Neuronal stem cell (in vitro differentiated cells): ENCODE results near the gene BNIPL.

ENCODE experiments used
- DNase-seq: peaks from one replicate; pipeline ENCODE4 v3.0.0-alpha.2; 2013; ENCODE audit warnings: low spot score
- H2AFZ ChIP-seq: one replicate; pipeline ENCODE4 v1.6.1; 2013; ENCODE audit warnings: mild to moderate bottlenecking, low read length, inconsistent platforms
- H2AK5ac ChIP-seq: 2 replicates; pipeline ENCODE4 v1.6.1; 2013; ENCODE audit warnings: low read depth, mild to moderate bottlenecking, inconsistent platforms, low read length, moderate library complexity, mixed read lengths
- H2BK120ac ChIP-seq: 2 replicates; pipeline ENCODE4 v1.6.1; 2013; ENCODE audit warnings: low read depth, mild to moderate bottlenecking, inconsistent platforms, low read length, moderate library complexity, mixed read lengths
- H2BK12ac ChIP-seq: one replicate; pipeline ENCODE4 v1.6.1; 2013; ENCODE audit warnings: low read length, inconsistent platforms
- H2BK15ac ChIP-seq: 2 replicates; pipeline ENCODE4 v1.6.1; 2013; ENCODE audit warnings: mild to moderate bottlenecking, low read length, inconsistent platforms, mixed read lengths
- H2BK5ac ChIP-seq: one replicate; pipeline ENCODE4 v1.6.1; 2013; ENCODE audit warnings: inconsistent platforms, mild to moderate bottlenecking, low read length, moderate library complexity
- H3K14ac ChIP-seq: one replicate; pipeline ENCODE4 v1.6.1; 2013; ENCODE audit warnings: low read length, inconsistent platforms
- H3K18ac ChIP-seq: 2 replicates; pipeline ENCODE4 v1.6.1; 2013; ENCODE audit warnings: low read length, inconsistent platforms
- H3K23ac ChIP-seq: 2 replicates; pipeline ENCODE4 v1.6.1; 2013; ENCODE audit warnings: low read depth, mild to moderate bottlenecking, mixed read lengths, low read length, inconsistent platforms; ENCODE audit not compliant: poor library complexity
- H3K27ac ChIP-seq: replicated peaks from 3 replicates; pipeline ENCODE4 v1.5.1; 2013; ENCODE audit warnings: low read length, inconsistent platforms
- H3K27me3 ChIP-seq, 3 experiments: 2 replicates each; pipeline ENCODE4 v1.6.1; 2013; ENCODE audit warnings: low read length in 3 of 3, mild to moderate bottlenecking in 2 of 3, inconsistent platforms in 1 of 3, low read depth in 1 of 3, mixed read lengths in 1 of 3, moderate library complexity in 1 of 3; ENCODE audit not compliant: control insufficient read depth in 3 of 3, insufficient read depth in 3 of 3
- H3K36me3 ChIP-seq, 2 donors: replicated peaks in 1 of 2; 2 replicates each; pipeline ENCODE4 v1.6.1; 2013; ENCODE audit warnings: low read length in 2 of 2; ENCODE audit not compliant: control insufficient read depth in 2 of 2, insufficient read depth in 2 of 2
- H3K4ac ChIP-seq: 2 replicates; pipeline ENCODE4 v1.6.1; 2013; ENCODE audit warnings: inconsistent platforms, mild to moderate bottlenecking, low read length, moderate library complexity
- H3K4me1 ChIP-seq, 2 donors: 1 replicate in 1 of 2; 2 replicates in 1 of 2; pipeline ENCODE4 v1.6.1; 2013; ENCODE audit warnings: low read length in 2 of 2, low read depth in 1 of 2; ENCODE audit not compliant: control insufficient read depth in 2 of 2, insufficient read depth in 1 of 2
- H3K4me2 ChIP-seq: one replicate; pipeline ENCODE4 v1.6.1; 2013; ENCODE audit warnings: mild to moderate bottlenecking, low read length, inconsistent platforms; ENCODE audit not compliant: insufficient read depth, poor library complexity, severe bottlenecking
- H3K4me3 ChIP-seq, 2 donors: 2 replicates each; pipeline ENCODE4 v1.5.1; 2013; ENCODE audit warnings: low read length in 2 of 2, mild to moderate bottlenecking in 2 of 2, inconsistent platforms in 1 of 2, moderate library complexity in 1 of 2
- H3K79me1 ChIP-seq: one replicate; pipeline ENCODE4 v1.6.1; 2013; ENCODE audit warnings: low read depth, mild to moderate bottlenecking, inconsistent platforms, low read length, moderate library complexity
- H3K9ac ChIP-seq: one replicate; pipeline ENCODE4 v1.6.1; 2013; ENCODE audit warnings: mild to moderate bottlenecking, low read depth, low read length, inconsistent platforms; ENCODE audit not compliant: poor library complexity
- H3K9me3 ChIP-seq, 2 donors: replicated peaks in 1 of 2; 2 replicates each; pipeline versions ENCODE3 to v1.6.1; 2013; ENCODE audit warnings: low read length in 2 of 2, mild to moderate bottlenecking in 2 of 2, inconsistent platforms in 1 of 2, low read depth in 1 of 2, mixed read lengths in 1 of 2, moderate library complexity in 1 of 2; ENCODE audit not compliant: control insufficient read depth in 2 of 2, insufficient read depth in 1 of 2
- H4K8ac ChIP-seq: one replicate; pipeline ENCODE4 v1.6.1; 2013; ENCODE audit warnings: low read depth, mild to moderate bottlenecking, inconsistent platforms, low read length, moderate library complexity
- H4K91ac ChIP-seq: one replicate; pipeline ENCODE4 v1.6.1; 2013; ENCODE audit warnings: low read length, low read depth, mild to moderate bottlenecking, inconsistent platforms; ENCODE audit not compliant: poor library complexity
- WGBS, 2 donors: extraction: QIAGEN DNeasy Blood & Tissue Kit; methylation state at CpG; one replicate each; pipeline ENCODE4 v1.1.7; 2013; ENCODE audit warnings: missing lambda C conversion rate in 2 of 2, mixed read lengths in 1 of 2; ENCODE audit not compliant: insufficient read length in 2 of 2, insufficient replicate concordance in 1 of 2; ENCODE audit errors: extremely low coverage in 2 of 2; 5-methylcytosine and 5-hydroxymethylcytosine counted together

The BNIPL gene

DNA sequence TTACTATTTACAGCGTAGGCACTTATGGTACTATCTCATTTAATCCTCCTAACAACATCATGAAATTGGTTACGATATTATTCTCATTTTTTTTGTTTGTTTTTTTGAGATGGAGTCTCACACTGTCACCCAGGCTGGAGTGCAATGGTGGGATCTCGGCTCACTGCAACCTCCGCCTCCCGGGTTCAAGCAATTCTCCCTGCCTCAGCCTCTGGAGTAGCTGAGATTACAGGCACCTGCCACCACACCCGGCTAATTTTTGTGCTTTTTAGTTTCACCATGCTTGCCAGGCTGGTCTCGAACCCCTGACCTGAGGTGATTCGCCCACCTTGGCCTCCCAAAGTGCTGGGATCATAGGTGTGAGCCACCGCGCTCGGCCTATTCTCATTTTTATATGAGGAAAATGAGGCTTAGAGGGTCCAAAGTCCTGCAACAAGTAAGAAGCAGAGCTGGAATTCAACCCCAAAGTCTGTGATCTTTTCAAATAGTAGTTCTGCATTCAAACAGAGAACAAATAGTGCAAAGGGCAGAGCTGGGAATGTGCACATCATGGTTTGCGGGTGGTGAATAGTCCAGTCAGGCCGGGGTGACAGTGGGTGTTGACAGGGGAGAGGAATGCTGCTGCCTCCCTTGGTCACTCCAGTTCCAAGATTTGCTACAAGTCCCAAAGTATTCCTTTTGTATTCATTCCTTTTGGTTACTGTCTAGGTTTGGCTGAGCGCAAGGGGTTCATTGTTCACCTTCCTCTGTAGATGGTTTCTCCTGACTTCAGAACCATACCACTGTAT lies 23.5 kb upstream of the BNIPL start:
- Histone ChIP-seq H3K23ac (no peak overlapping the region), H3K27ac (no peak overlapping the region), H3K27me3 (no peaks in the 10 kb centered on the region), H3K79me1 (peaks cover 4% of the 10 kb centered on the region), H3K14ac (no peak overlapping the region), H3K4me3 (no peak overlapping the region), H4K8ac (no peak overlapping the region), H2BK5ac (no peak overlapping the region), H2AFZ (no peak overlapping the region), H2BK120ac (no peak overlapping the region), H3K18ac (no peak overlapping the region), H2BK12ac (no peak overlapping the region), H3K4me1 (peaks cover 4 to 7% of the 10 kb centered on the region in 2 donors), H3K9ac (no peak overlapping the region), H3K4ac (no peak overlapping the region), H2AK5ac (no peak overlapping the region), H3K4me2 (no peak overlapping the region), H4K91ac (no peak overlapping the region), H3K36me3 (peaks cover 0 to 3% of the 10 kb centered on the region in 2 donors), H2BK15ac (no peak overlapping the region), H3K9me3 (no peaks in the 10 kb centered on the region)
- DNase-seq = no peak
- no CpG with 5 or more reads among the region's 14 CpGs for WGBS, 2 donors

DNA sequence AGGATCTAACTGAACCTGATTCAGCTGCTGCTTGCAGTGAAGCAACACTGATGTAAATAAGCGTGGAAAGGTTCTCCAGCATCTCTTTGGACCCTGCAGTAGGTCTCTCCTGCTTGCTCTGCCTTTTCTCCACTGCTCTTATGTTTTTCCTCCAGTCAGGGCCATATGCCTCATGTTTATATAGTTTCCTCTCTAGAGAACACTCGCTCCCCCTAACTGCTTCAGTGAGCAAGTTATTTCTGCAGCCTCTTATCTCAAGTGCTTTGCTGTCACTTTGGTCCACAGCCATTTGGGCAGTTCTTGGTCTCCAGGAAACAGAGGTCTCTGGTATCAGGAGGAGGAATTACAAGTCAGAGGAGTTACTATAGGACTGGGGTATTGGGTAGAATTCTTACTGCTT lies 22.9 kb upstream of the BNIPL start:
- Histone ChIP-seq H2AK5ac (no peak overlapping the region), H3K4me2 (no peak overlapping the region), H3K4ac (no peak overlapping the region), H3K79me1 (peaks cover 4% of the 10 kb centered on the region), H3K18ac (no peak overlapping the region), H2AFZ (no peak overlapping the region), H3K14ac (no peak overlapping the region), H3K9ac (no peak overlapping the region), H3K23ac (no peak overlapping the region), H2BK12ac (no peak overlapping the region), H4K8ac (no peak overlapping the region), H3K4me3 (no peak overlapping the region), H3K27ac (no peak overlapping the region), H3K4me1 (peaks cover 4 to 6% of the 10 kb centered on the region in 2 donors), H2BK5ac (no peak overlapping the region), H3K9me3 (no peaks in the 10 kb centered on the region), H3K27me3 (no peaks in the 10 kb centered on the region), H3K36me3 (peaks cover 1 to 10% of the 10 kb centered on the region in 2 donors), H2BK120ac (no peak overlapping the region), H2BK15ac (no peak overlapping the region), H4K91ac (no peak overlapping the region)
- no peak for DNase-seq
- no CpG with 5 or more reads among the region's 2 CpGs for WGBS, 2 donors

DNA sequence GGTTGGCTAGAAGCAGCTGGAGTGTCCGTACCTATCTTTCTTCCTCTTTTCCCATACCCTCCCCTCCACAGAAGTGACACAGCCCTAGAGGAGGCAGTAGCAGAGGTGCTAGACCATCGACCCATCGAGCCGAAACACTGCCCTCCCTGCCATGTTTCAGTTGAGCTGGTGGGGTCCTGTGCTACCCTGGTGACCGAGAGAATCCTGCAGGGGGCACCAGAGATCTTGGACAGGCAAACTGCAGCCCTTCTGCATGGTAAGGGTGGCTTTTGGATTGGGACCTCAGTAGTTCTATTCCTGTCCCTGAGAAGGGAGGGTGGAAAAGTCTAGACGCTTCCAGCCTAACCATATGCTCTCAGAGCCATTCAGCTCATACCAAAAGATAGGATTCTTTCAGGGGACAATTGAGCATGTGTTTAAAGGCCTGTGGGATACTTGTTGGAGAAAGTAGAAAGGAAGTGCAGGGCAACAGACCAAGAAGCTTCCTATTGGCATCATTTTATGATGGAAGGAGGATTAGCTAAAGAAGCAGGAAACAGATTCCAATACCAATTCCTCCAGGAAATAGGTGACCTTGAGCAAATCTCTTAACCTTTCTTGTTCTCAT lies 11.7 kb upstream of the BNIPL start:
- no peak overlapping the region for H2AFZ ChIP-seq
- no peak overlapping the region for H4K91ac ChIP-seq
- no peaks in the 10 kb centered on the region for H3K4me1 ChIP-seq
- DNase-seq = peak; percentile 55
- no peak overlapping the region for H2AK5ac ChIP-seq
- H3K9ac ChIP-seq = no peak overlapping the region
- H3K27ac ChIP-seq = no peak overlapping the region
- no peak overlapping the region for H3K14ac ChIP-seq
- H3K18ac ChIP-seq = no peak overlapping the region
- H4K8ac ChIP-seq = no peak overlapping the region
- H2BK12ac ChIP-seq = no peak overlapping the region
- H3K27me3 ChIP-seq = no peaks in the 10 kb centered on the region
- no peak overlapping the region for H3K4ac ChIP-seq
- no peak overlapping the region for H3K4me3 ChIP-seq
- peaks cover 13 to 44% of the 10 kb centered on the region in 2 donors for H3K36me3 ChIP-seq
- no CpG with 5 or more reads among the region's 6 CpGs for WGBS, 2 donors
- no peak overlapping the region for H3K4me2 ChIP-seq
- H2BK120ac ChIP-seq = no peak overlapping the region
- no peak overlapping the region for H3K23ac ChIP-seq
- no peak overlapping the region for H2BK15ac ChIP-seq
- H3K9me3 ChIP-seq = no peaks in the 10 kb centered on the region
- no peaks in the 10 kb centered on the region for H3K79me1 ChIP-seq
- no peak overlapping the region for H2BK5ac ChIP-seq

DNA sequence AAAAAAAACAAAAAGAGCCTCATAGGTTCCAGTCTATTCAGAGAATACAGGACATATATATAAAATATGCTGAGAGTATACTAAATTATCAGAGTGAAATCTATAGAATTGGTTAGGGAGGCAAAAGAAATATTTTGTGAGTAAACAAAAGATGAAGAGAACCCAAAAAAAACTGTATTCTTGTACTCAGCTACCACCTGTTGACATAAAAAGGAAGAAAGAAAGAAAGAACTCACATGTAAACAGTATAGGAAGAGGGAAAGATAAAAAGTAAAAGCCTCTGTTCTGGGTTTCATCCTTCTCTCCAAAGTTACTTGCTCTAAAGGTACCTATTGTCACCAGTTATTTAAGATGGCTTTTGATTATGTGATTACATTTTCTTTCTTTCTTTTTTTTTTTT lies 9.9 kb upstream of the BNIPL start:
- H3K14ac ChIP-seq = no peak overlapping the region
- H2AK5ac ChIP-seq = no peak overlapping the region
- no peaks in the 10 kb centered on the region for H3K79me1 ChIP-seq
- H3K27me3 ChIP-seq = no peaks in the 10 kb centered on the region
- no peak overlapping the region for H2BK5ac ChIP-seq
- H2AFZ ChIP-seq = no peak overlapping the region
- H2BK15ac ChIP-seq = no peak overlapping the region
- H3K9ac ChIP-seq = no peak overlapping the region
- no peak overlapping the region for H2BK120ac ChIP-seq
- H3K36me3 ChIP-seq = peaks cover 15 to 61% of the 10 kb centered on the region in 2 donors
- no peak overlapping the region for H3K4me2 ChIP-seq
- no peak for DNase-seq
- H4K8ac ChIP-seq = no peak overlapping the region
- H3K4me1 ChIP-seq = no peaks in the 10 kb centered on the region
- no peak overlapping the region for H3K27ac ChIP-seq
- H3K23ac ChIP-seq = no peak overlapping the region
- H2BK12ac ChIP-seq = no peak overlapping the region
- H3K18ac ChIP-seq = no peak overlapping the region
- no peak overlapping the region for H3K4ac ChIP-seq
- H3K9me3 ChIP-seq = no peaks in the 10 kb centered on the region
- no peak overlapping the region for H4K91ac ChIP-seq
- H3K4me3 ChIP-seq = no peak overlapping the region
